Endothelial cell of umbilical vein (primary cell): ENCODE results near the gene CELF2. TPM values are rescaled to one million over a fixed set of nuclear protein-coding genes. Genes with fewer than 3 reads are reported as not detected.

Experiments
- BruUV-seq: library from RNA; stranded (reverse); fragments of 400-500 nt; replicated peaks from 2 replicates; lab custom pipeline; 2021; lab: Mats Ljungman, UMichigan
- CTCF ChIA-PET: fragments of 300-600, 350-600 bp; sonication (Branson Sonifier 250); formaldehyde crosslinking; loops from one replicate; lab custom pipeline; 2021; ENCODE audit warnings: antibody characterized with exemption, inconsistent platforms; lab: Charles Lee
- POLR2A ChIA-PET: fragments of 300-600, 350-600 bp; sonication (Branson Sonifier 250); formaldehyde crosslinking; loops from one replicate; lab custom pipeline; 2021; ENCODE audit warnings: antibody characterized with exemption, inconsistent platforms; lab: Charles Lee
- DNase-seq: peaks from one replicate; pipeline ENCODE4 v3.0.0-alpha.2; 2011; ENCODE audit warnings: low read depth, low spot score
- FAIRE-seq: peaks from 2 replicates; lab custom pipeline; 2011; peaks lifted over from hg19 to GRCh38; lab: Jason Lieb, UNC
- H2AFZ ChIP-seq: 2 replicates; pipeline ENCODE4 v1.6.0; 2012; ENCODE audit warnings: low read depth, low read length, control low read depth, inconsistent platforms
- H3K27ac ChIP-seq: 2 replicates; pipeline ENCODE4 v1.5.1; 2011; ENCODE audit warnings: low read depth, mild to moderate bottlenecking, control low read depth, low read length, moderate library complexity; ENCODE audit not compliant: insufficient read depth
- H3K27me3 ChIP-seq, 2 experiments: 2 replicates each; pipeline versions ENCODE4 v1.6.0 to v1.6.1; 2011; ENCODE audit warnings: low read length in 2 of 2, mixed read lengths in 1 of 2; ENCODE audit not compliant: control insufficient read depth in 2 of 2, insufficient read depth in 2 of 2
- H3K36me3 ChIP-seq, 2 experiments: 2 replicates in 1 of 2; 3 replicates in 1 of 2; pipeline ENCODE4 v1.5.1; 2011; ENCODE audit warnings: low read length in 2 of 2, mild to moderate bottlenecking in 1 of 2, moderate library complexity in 1 of 2; ENCODE audit not compliant: control insufficient read depth in 2 of 2, insufficient read depth in 2 of 2; ENCODE audit errors: extremely low read depth in 1 of 2
- H3K4me1 ChIP-seq: 3 replicates; pipeline ENCODE4 v1.5.1; 2011; ENCODE audit warnings: mild to moderate bottlenecking, low read length; ENCODE audit not compliant: control insufficient read depth, insufficient read depth; ENCODE audit errors: extremely low read depth
- H3K4me2 ChIP-seq: 2 replicates; pipeline ENCODE4 v1.6.1; 2011; ENCODE audit warnings: low read length, control low read depth, mixed read lengths; ENCODE audit not compliant: insufficient read depth
- H3K4me3 ChIP-seq, 3 experiments: fragments of 200-600 bp in 1 of 3; sonication (generic), shearing (Covaris generic) in 1 of 3; replicated peaks in 1 of 3; 2 replicates each; pipeline ENCODE4 v1.5.1; 2011 to 2016; ENCODE audit warnings: control low read depth in 3 of 3, low read length in 3 of 3, mild to moderate bottlenecking in 2 of 3, inconsistent platforms in 1 of 3, low read depth in 1 of 3, moderate library complexity in 1 of 3; ENCODE audit not compliant: insufficient read depth in 1 of 3
- H3K79me2 ChIP-seq: 2 replicates; pipeline ENCODE4 v1.6.0; 2012; ENCODE audit warnings: low read length, inconsistent platforms; ENCODE audit not compliant: control insufficient read depth, insufficient read depth
- H3K9ac ChIP-seq: replicated peaks from 2 replicates; pipeline ENCODE3; 2011; ENCODE audit warnings: low read length, control low read depth; ENCODE audit not compliant: insufficient read depth; ENCODE audit errors: extremely low read depth
- H3K9me1 ChIP-seq: replicated peaks from 3 replicates; pipeline ENCODE4 v1.6.0; 2011; ENCODE audit warnings: mild to moderate bottlenecking, low read length; ENCODE audit not compliant: control insufficient read depth, insufficient read depth; ENCODE audit errors: extremely low read depth
- H3K9me3 ChIP-seq: replicated peaks from 2 replicates; pipeline ENCODE4 v1.5.1; 2012; ENCODE audit warnings: low read length, inconsistent platforms; ENCODE audit not compliant: control insufficient read depth, insufficient read depth
- H4K20me1 ChIP-seq: replicated peaks from 2 replicates; pipeline ENCODE3; 2011; ENCODE audit warnings: mild to moderate bottlenecking, low read length; ENCODE audit not compliant: control insufficient read depth, insufficient read depth; ENCODE audit errors: extremely low read depth
- CTCF ChIP-seq, 2 donors: IDR thresholded peaks; 1 replicate in 1 of 2; 2 replicates in 1 of 2; pipeline ENCODE4 v1.5.1; 2011; ENCODE audit warnings: low read length in 2 of 2, mild to moderate bottlenecking in 2 of 2, moderate library complexity in 2 of 2, control low read depth in 1 of 2, inconsistent platforms in 1 of 2, low read depth in 1 of 2; ENCODE audit not compliant: insufficient read depth in 1 of 2; ENCODE audit errors: extremely low read depth in 1 of 2
- EZH2 ChIP-seq: IDR thresholded peaks from 2 replicates; pipeline ENCODE4 v1.6.1; 2012; ENCODE audit warnings: borderline replicate concordance, low read depth, mild to moderate bottlenecking, moderate library complexity, low read length, inconsistent platforms; ENCODE audit not compliant: severe bottlenecking
- GATA2 ChIP-seq: IDR thresholded peaks from 2 replicates; pipeline ENCODE4 v1.7.0; 2011; ENCODE audit warnings: low read depth, mild to moderate bottlenecking, moderate library complexity, mixed read lengths, low read length; ENCODE audit not compliant: insufficient read length, insufficient read depth
- JUN ChIP-seq: IDR thresholded peaks from 2 replicates; pipeline ENCODE4 v1.6.1; 2011; ENCODE audit warnings: borderline replicate concordance, low read depth; ENCODE audit not compliant: insufficient read length, insufficient read depth
- MAX ChIP-seq: IDR thresholded peaks from 2 replicates; pipeline ENCODE4 v1.6.1; 2011; ENCODE audit not compliant: insufficient read depth, insufficient read length
- POLR2AphosphoS5 ChIP-seq: IDR thresholded peaks from 2 replicates; pipeline ENCODE4 v1.6.1; 2012; ENCODE audit warnings: low read depth, mild to moderate bottlenecking, control low read depth, low read length, moderate library complexity; ENCODE audit not compliant: insufficient read depth
- dilution Hi-C: fragments of 300-500 bp; cut with MboI; formaldehyde crosslinking; loops from one replicate; pipeline ENCODE4 v1.15.0; 2019; ENCODE audit warnings: low sequenced_read_pairs; ENCODE audit not compliant: extremely low pct_ligation_motif_present
- intact Hi-C: fragments of 100-400 bp; cut with micrococcal nuclease; formaldehyde crosslinking; loops from one replicate; pipeline ENCODE4 v1.10.0; 2022
- polyA plus RNA-seq, 4 experiments: library from polyadenylated mRNA; depleted of rRNA in 3 of 4; stranded (reverse) in 3 of 4; unstranded in 1 of 4; fragments of >200 nt; gene quantifications; 2 replicates each; pipeline versions ENCODE4 v1.2.1 to v1.2.3, GENCODE V29; 2011 to 2012; ENCODE audit warnings: missing spikeins in 1 of 4
- total RNA-seq: library from RNA; stranded (reverse); gene quantifications from 2 replicates; pipeline ENCODE4 v1.2.3, GENCODE V29; 2021

CELF2 gene
- total and polyA plus RNA-seq, 2 donors (not counting 3 experiments of a cell fraction or from before 2014, with no cell fraction given), result 21.6 to 42.6 TPM

- TF ChIP-seq MAX, result no peak
- TF ChIP-seq EZH2, result no peak
- TF ChIP-seq POLR2AphosphoS5, result no peak
- TF ChIP-seq GATA2, result no peak
- TF ChIP-seq JUN, result no peak
- no peak for TF ChIP-seq CTCF (IDR thresholded peaks at IDR 0.05; ENCODE audit: extremely low read depth in 1 of 2, insufficient read depth in 1 of 2, low read depth in 1 of 2, low read length in 2 of 2)
Observed at GRCh38 chr10:11300026-11300425, 282.4 kb downstream of the CELF2 start.

More at GRCh38 chr10:11300026-11300425, 282.4 kb downstream of the CELF2 start:
- intact Hi-C loops (no loop called here), dilution Hi-C loops (no loop called here)
- Histone ChIP-seq H3K9me3 (no peaks in the 10 kb centered on the region), H3K9ac (no peak overlapping the region), H3K36me3 (no peaks in the 10 kb centered on the region), H3K27ac (no peak overlapping the region), H3K4me2 (no peak overlapping the region), H2AFZ (no peak overlapping the region), H3K79me2 (no peaks in the 10 kb centered on the region), H3K4me1 (no peaks in the 10 kb centered on the region), H3K27me3 (no peaks in the 10 kb centered on the region), H3K9me1 (no peaks in the 10 kb centered on the region), H4K20me1 (no peaks in the 10 kb centered on the region), H3K4me3 (no peak overlapping the region)
- CTCF ChIA-PET, result interaction anchor here (1.5 kb wide), 1 partner anchor 9 kb away, joined by 3 read pairs; no protein-coding TSS in a partner anchor
- BruUV-seq, result no TSS peak
- POLR2A ChIA-PET, result no interaction called here
- no peak for FAIRE-seq
- DNase-seq, result no peak
